AG04449 (cell line): ENCODE measurements around the gene HTATIP2.

Experiments
- CTCF ChIA-PET: fragments of 350-600 bp; formaldehyde crosslinking; extraction: SDS; loops from one replicate; lab custom pipeline; 2021; ENCODE audit warnings: antibody characterized with exemption; lab: Yijun Ruan, JAX
- POLR2A ChIA-PET: fragments of 400-600, 350-600 bp; formaldehyde crosslinking; extraction: SDS; loops from one replicate; lab custom pipeline; 2020; ENCODE audit warnings: antibody characterized with exemption, inconsistent platforms; lab: Yijun Ruan, JAX
- DNase-seq: peaks from one replicate; pipeline ENCODE4 v3.0.0-alpha.2; 2010; ENCODE audit warnings: low read depth, low spot score
- H3K4me3 ChIP-seq: 2 replicates; pipeline ENCODE4 v1.5.1; 2011; ENCODE audit warnings: low read depth, mild to moderate bottlenecking, control low read depth, low read length
- CTCF ChIP-seq: IDR thresholded peaks from one replicate; pipeline ENCODE4 v1.5.1; 2011; ENCODE audit warnings: mild to moderate bottlenecking, moderate library complexity, low read length, control low read depth, inconsistent platforms; ENCODE audit not compliant: insufficient read depth; ENCODE audit errors: missing control alignments

HTATIP2 gene

GRCh38 chr11:20417771-20418170 lies 54.3 kb downstream of the HTATIP2 start:
- DNase-seq: no peak
- no peak for TF ChIP-seq CTCF
- ChIA-PET CTCF (no interaction called here), POLR2A (no interaction called here)
- H3K4me3 ChIP-seq: no peak overlapping the region

- ChIA-PET CTCF (interaction anchor here (0.8 kb wide), 1 partner anchor 188 kb away, joined by 3 read pairs; no protein-coding TSS in a partner anchor), POLR2A (no interaction called here)
Measured at GRCh38 chr11:20421946-20422345, 58.4 kb downstream of the HTATIP2 start.

GRCh38 chr11:20429216-20429615 lies 65.7 kb downstream of the HTATIP2 start:
- TF ChIP-seq CTCF: no peak
- CTCF ChIA-PET: interaction anchor here (1.2 kb wide), 1 partner anchor 15 kb away, joined by 3 read pairs; no protein-coding TSS in a partner anchor
- POLR2A ChIA-PET: no interaction called here
- no peak for DNase-seq
- no peak overlapping the region for H3K4me3 ChIP-seq

More at GRCh38 chr11:20421946-20422345, 58.4 kb downstream of the HTATIP2 start:
- H3K4me3 ChIP-seq: no peak overlapping the region
- no peak for DNase-seq
- no peak for TF ChIP-seq CTCF
